Kidney glomerular epithelial cell (primary cell): Measurements from ENCODE around the gene LRP1B.

Source experiments
- DNase-seq: peaks from one replicate; lab custom pipeline; 2025; lab: John Stamatoyannopoulos, UW

LRP1B gene

DNA sequence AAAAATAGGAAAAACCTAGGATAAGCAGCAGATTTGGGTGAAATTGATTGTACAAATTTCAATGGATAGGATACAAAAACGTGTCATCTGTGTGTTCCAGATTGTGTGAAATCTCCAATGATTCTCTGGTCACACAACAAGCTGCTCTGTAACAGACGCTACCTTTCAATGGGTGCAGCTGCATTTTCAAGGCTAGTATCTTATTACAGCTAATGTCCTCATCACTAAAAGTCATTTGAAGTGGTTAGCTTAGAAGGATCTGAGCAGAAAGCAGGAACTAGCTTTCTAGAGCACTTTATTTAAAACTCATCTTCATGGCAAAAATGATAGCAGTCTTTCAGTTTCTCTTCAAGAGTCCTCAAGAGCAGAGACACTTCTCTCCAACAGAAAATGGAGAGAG is 364.6 kb downstream of the LRP1B start:
- no peak for DNase-seq

GRCh38 chr2:141748616-141749015 is 382.2 kb downstream of the LRP1B start:
- no peak for DNase-seq

- no peak for DNase-seq
These were observed 389.2 kb downstream of the LRP1B start for GRCh38 chr2:141741652-141742051.

DNA sequence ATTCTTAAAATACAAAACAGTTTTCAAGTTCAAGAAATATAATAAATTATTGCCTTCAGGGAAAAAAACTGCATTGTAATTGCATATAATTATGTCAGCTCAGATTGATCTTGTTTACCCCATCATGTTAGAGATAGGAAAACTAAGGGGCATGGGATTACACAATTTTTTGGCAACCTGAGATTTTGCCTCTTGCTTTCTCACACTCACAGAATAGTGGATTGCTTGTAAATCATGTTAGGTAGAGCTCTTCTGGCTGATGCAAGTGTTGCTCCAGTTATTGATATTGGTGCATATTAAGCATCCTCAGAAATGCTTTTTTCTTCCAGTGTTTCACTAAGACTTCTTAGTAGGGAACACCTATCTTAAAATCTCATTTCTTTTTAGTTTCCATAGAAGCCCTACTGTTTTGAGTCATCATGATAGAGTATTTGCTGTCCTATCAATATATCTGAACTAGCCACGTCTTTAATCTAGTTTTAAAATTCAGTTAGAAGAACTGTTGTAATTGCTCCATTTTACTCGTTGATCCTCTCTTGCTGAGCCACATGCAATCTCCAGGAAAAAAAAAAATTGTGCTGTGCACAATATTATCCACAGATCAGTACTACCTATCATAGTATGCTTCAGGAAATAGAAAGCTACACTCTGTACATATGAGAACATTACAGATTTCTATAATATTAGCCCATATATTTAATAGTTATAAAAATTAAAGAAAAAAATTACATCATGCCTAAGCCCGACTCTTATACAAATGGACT is 393.1 kb downstream of the LRP1B start:
- no peak for DNase-seq

DNA sequence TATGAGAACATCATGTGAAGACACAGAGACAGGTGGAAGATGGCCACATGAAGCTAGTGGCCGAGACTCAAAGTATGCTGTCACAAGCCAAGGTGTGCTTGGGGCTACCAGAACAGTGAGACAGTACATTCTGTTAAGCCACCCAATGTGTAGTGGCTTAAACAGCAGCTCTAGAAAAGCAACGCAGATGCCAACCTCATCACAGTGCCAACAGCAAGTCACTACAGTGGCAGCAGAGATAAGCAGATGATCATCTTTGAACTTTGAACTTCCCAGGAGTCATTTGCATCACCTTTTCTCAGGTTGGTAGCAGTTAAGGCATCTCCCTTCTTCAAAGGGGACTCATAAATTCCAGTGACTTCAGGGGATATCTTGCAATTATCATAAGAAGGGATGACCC is 394.4 kb downstream of the LRP1B start:
- DNase-seq = no peak

DNA sequence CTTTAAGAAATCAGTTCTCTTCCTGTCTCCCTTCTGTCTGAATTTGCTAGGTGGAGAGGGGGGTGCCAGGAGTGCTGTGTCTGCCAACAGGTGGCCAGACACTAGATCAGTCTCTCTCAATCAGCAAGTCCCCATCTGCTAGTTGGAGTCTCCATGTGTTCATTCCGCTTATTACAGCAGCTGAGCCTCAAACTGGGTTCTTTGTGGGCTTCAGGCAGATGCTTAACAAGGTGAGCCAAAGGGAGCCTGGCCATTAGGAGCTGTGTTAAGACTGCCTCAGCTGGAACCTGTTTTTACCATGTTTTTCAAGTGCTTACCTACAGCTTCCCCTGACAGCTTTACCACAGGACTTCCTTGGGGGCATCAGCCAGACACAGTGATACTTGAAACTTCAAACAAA is 401.9 kb downstream of the LRP1B start:
- no peak for DNase-seq

GRCh38 chr2:141728142-141728541 is 402.7 kb downstream of the LRP1B start:
- no peak for DNase-seq

- no peak for DNase-seq
These were observed 406.4 kb downstream of the LRP1B start for GRCh38 chr2:141724426-141724825.

DNA sequence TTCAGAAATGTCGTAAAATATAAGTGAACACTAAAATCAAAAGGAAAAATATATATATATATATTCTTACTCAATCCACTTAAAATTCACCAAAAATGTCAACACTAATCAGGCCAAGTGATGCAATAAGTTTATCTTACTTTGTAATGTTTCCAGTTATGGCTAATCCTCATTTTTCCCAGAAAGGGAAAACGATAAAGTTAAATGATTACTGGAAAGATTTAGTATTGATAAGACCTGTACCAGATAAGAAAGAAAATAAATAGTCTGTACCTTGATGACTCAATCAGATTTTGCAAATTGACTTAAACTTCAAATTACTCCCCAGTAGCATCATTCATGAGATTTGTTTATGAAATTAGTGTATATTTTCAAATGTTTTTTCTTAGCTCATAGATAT is 407.0 kb downstream of the LRP1B start:
- no peak for DNase-seq

GRCh38 chr2:141720476-141720875 is 410.3 kb downstream of the LRP1B start:
- DNase-seq = no peak

DNA sequence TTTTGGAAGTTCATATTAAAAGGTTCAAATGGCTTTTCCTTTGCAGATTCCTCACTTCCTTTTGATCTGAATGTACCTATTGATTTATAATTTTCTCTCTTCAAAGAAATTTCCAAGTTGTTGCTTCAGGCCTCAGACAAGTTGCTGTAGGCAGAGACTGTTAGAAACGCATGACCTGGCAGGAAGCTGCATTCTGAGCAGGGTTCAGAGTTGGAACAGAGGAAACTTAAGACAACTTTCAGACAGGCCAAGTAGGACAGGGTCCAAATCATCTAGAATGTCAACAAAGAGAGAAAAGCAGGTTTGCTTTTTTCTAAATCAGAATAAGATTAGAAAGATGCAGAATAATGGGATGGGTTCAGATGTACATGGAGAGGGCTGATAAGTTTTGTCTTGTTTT is 416.3 kb downstream of the LRP1B start:
- DNase-seq = no peak

- no peak for DNase-seq
These were observed 419.2 kb downstream of the LRP1B start for GRCh38 chr2:141711627-141712026.

- no peak for DNase-seq
These were observed 420.1 kb downstream of the LRP1B start for GRCh38 chr2:141710589-141711239.

DNA sequence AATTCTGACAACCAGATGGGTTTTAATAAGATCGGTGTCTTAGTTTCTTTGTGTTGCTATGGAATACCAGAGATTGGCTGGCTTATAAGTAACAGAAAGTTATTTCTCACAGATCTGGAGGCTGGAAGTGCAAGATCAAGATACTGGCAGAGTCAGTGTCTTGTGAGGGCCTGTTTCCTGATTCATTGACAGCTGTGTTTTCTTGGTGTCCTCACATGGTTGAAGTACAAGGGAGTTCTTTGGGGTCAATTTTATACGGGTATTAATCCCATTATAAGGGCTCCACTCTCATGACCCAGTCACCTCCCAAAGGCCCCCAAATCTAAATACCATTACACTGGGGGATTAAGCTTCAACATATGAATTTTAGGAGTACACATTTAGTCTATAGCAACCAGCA is 421.1 kb downstream of the LRP1B start:
- DNase-seq = no peak

DNA sequence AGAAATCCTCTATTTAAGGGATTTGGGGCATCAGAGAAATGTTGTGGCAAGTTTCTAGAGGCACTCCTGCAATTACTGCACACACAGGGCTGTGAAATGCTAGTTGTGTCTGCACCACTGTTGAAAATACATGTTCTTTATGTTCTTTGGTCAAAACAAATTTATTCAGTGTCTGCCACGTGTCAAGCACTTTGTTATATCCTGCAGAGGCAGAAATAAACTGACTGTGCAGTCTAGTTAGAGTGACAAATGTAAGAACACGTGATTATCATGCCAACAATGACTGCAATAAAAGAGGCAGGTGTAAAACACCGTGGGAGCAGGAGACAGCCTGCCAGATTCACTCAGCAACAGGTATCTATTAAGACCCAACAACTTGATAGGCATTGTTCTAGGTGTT is 423.3 kb downstream of the LRP1B start:
- no peak for DNase-seq

DNA sequence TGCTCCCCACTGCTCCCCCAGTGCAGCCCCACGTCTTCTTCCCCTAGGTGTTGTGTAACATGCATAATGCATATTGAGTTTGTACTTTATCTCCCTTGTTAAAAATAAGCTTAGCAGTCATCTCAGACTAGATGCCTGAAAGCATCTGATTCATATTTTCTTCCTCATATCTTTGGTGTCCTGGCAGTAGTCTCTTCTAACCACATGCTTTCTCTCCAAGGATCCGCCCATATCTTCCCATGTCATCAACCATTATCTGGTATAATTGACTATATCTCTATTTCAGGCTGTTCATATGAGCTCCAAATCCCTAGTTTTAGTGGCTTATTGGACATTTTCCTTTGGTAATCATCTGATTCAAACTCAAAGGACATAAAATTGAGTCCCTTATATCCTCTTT is 426.3 kb downstream of the LRP1B start:
- DNase-seq = no peak

- no peak for DNase-seq
These were observed 427.3 kb downstream of the LRP1B start for GRCh38 chr2:141703501-141703900.

- DNase-seq = no peak
These were observed 429.2 kb downstream of the LRP1B start for GRCh38 chr2:141701618-141702017.

- no peak for DNase-seq
These were observed 431.2 kb downstream of the LRP1B start for GRCh38 chr2:141699573-141699972.

DNA sequence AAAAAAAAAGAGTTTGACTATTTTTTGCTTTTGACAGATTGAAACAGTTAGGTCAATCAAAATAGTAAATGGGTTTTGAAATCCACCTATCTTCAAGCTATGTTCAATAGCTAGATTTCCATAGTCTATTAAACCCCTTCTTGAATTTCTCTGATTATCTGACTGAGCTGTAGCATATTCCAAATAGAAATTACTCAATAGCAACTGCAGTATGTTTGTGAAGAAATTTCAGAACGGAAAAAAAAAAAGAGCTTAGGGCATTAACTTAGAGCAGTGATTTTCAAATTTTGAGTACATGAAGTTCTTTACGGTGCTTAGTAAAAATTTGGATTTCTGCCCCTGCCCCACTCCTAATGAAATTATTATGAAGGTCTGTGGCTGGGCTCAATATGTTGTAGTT is 432.3 kb downstream of the LRP1B start:
- DNase-seq = no peak

GRCh38 chr2:141697035-141697434 is 433.8 kb downstream of the LRP1B start:
- no peak for DNase-seq

DNA sequence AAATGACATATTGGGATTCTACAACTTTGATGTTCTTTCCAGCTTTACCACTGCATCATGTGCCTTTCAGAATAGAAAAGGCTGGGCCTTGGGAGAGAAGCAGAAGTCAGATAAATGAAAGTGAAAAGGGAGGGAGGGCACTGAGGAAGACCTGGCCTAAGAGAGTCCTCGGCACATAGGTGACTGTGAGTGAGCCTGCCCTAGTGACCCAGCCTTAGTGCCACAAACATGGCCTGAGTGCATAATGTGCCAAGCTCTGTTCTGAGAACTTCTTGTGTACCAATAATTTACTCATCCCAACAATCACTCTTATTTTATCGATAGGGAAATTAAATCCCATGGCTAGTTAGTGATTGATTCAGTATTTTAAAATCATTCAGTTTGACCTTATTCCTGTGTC is 436.6 kb downstream of the LRP1B start:
- no peak for DNase-seq

DNA sequence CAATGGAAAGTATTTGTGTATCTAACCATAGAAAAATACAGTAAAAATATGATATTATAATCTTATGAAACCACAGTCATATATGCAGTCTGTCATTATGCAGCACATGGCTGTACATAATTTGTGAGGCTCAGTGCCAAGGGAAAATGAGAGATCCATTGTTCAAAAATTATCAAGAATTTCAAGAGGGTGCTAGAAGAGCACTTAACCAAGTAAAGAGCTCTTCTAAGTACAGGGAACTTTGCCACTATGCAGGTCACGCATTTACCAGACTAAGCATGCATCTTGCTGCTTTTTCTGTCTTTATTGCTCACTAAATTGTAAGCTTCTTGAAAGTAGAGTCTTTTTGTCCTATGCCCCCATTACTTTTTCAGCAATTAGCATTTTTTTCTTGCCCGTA is 438.0 kb downstream of the LRP1B start:
- no peak for DNase-seq

DNA sequence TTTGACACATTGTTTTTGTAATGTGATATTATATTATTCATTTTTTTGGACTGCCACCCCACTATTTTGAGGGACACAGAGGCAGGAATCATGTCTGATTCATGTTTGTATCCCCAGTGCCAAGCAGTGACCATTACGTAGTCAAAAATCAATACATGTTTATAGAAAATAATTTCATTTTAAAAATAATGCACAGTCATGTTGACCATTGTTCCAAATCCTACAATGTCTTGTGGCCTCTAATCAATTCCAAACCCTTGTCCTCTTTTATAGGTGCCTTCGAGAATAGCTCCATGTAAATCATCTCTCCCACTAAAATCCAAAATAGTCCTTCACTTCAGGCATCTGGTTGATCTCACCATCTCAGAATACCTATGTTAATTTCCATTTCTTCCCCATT is 454.7 kb downstream of the LRP1B start:
- DNase-seq = no peak
